GM18499 (cell line): ENCODE data around the gene KLHL29.

ENCODE experiments used
- ATAC-seq: cut with Tn5 transposase; IDR thresholded peaks from one replicate; pipeline ENCODE4 v1.9.1; 2021; ENCODE audit warnings: moderate number of reproducible peaks; ENCODE audit not compliant: insufficient read depth, unreplicated experiment

The KLHL29 gene

GRCh38 chr2:23464905-23465537, 80.0 kb downstream of the KLHL29 start:
- no peak for ATAC-seq

GRCh38 chr2:23465936-23466335, 81.0 kb downstream of the KLHL29 start:
- no peak for ATAC-seq

- ATAC-seq = no peak
Observed at GRCh38 chr2:23467618-23468017, 82.6 kb downstream of the KLHL29 start.

- no peak for ATAC-seq
Observed at GRCh38 chr2:23468474-23469141, 83.6 kb downstream of the KLHL29 start.

GRCh38 chr2:23469142-23469540, 84.2 kb downstream of the KLHL29 start:
- no peak for ATAC-seq

- ATAC-seq = no peak
Observed at GRCh38 chr2:23475036-23475435, 90.1 kb downstream of the KLHL29 start.

GRCh38 chr2:23475473-23475872, 90.5 kb downstream of the KLHL29 start:
- ATAC-seq = no peak

- no peak for ATAC-seq
Observed at GRCh38 chr2:23476786-23477185, 91.8 kb downstream of the KLHL29 start.

GRCh38 chr2:23477392-23477791, 92.4 kb downstream of the KLHL29 start:
- ATAC-seq = no peak

GRCh38 chr2:23478087-23478932, 93.3 kb downstream of the KLHL29 start:
- no peak for ATAC-seq

GRCh38 chr2:23478933-23479683, 94.1 kb downstream of the KLHL29 start:
- no peak for ATAC-seq

GRCh38 chr2:23480957-23481797, 96.2 kb downstream of the KLHL29 start:
- ATAC-seq = no peak

GRCh38 chr2:23482188-23482587, 97.2 kb downstream of the KLHL29 start:
- ATAC-seq = no peak

- no peak for ATAC-seq
Observed at GRCh38 chr2:23482607-23483006, 97.6 kb downstream of the KLHL29 start.

- no peak for ATAC-seq
Observed at GRCh38 chr2:23483791-23484190, 98.8 kb downstream of the KLHL29 start.

- no peak for ATAC-seq
Observed at GRCh38 chr2:23484275-23484674, 99.3 kb downstream of the KLHL29 start.

GRCh38 chr2:23484767-23485166, 99.8 kb downstream of the KLHL29 start:
- ATAC-seq = no peak

GRCh38 chr2:23485261-23485660, 100.3 kb downstream of the KLHL29 start:
- ATAC-seq = no peak

- no peak for ATAC-seq
Observed at GRCh38 chr2:23485841-23486683, 101.1 kb downstream of the KLHL29 start.
